A204.1 (cell line): ENCODE data around the gene CELF2.

ENCODE experiments used
- FAIRE-seq: peaks from 2 replicates; lab custom pipeline; 2012; peaks lifted over from hg19 to GRCh38; lab: Jason Lieb, UNC

The CELF2 gene

DNA sequence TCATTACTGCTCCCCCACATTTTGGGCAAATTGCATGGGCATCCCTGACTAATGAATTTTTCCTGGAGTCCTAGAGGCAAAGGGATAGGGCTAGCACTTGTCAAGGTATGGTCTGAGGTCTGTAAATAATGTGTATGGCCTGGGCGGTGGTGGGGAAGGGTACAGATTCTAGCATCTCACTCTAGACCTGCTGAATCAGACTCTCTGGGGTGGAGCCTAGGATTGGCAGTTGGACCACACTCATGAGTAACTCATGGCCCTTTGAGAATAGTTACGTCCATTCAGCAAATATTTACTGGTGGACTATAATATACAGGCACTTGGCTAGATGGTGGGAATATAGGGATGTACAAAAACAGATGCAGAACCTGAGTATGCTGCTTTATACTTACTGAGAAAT is 118.0 kb downstream of the CELF2 start:
- FAIRE-seq, result no peak

- no peak for FAIRE-seq
These were observed 120.8 kb downstream of the CELF2 start for GRCh38 chr10:11138314-11139033.

GRCh38 chr10:11140963-11141362 is 123.3 kb downstream of the CELF2 start:
- FAIRE-seq, result no peak

- FAIRE-seq, result no peak
These were observed 124.0 kb downstream of the CELF2 start for GRCh38 chr10:11141571-11142091.

GRCh38 chr10:11142777-11143176 is 125.1 kb downstream of the CELF2 start:
- FAIRE-seq, result no peak

GRCh38 chr10:11143242-11143641 is 125.6 kb downstream of the CELF2 start:
- FAIRE-seq, result no peak

GRCh38 chr10:11144626-11145494 is 127.2 kb downstream of the CELF2 start:
- FAIRE-seq, result no peak

- FAIRE-seq, result no peak
These were observed 127.8 kb downstream of the CELF2 start for GRCh38 chr10:11145495-11145855.

GRCh38 chr10:11146402-11147171 is 128.9 kb downstream of the CELF2 start:
- FAIRE-seq, result no peak

GRCh38 chr10:11147722-11148121 is 130.1 kb downstream of the CELF2 start:
- FAIRE-seq, result no peak

- no peak for FAIRE-seq
These were observed 130.7 kb downstream of the CELF2 start for GRCh38 chr10:11148142-11149028.

DNA sequence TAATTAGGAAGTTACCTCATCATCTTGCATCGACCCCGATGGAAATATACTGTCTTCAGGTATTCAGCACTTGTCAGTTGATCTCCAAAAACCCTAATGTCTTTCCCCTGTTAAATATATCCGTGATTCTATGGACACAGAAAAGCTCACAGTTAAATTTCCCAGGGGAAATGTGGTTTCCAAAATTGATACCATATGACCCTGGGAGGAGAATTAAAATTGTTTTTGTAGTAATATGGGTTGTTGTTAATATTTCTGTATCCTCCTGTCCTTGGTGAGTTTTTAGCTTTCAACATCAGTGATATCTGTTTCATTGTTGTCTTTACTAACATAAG is 132.1 kb downstream of the CELF2 start:
- FAIRE-seq, result no peak

GRCh38 chr10:11150231-11150731 is 132.6 kb downstream of the CELF2 start:
- FAIRE-seq, result no peak

DNA sequence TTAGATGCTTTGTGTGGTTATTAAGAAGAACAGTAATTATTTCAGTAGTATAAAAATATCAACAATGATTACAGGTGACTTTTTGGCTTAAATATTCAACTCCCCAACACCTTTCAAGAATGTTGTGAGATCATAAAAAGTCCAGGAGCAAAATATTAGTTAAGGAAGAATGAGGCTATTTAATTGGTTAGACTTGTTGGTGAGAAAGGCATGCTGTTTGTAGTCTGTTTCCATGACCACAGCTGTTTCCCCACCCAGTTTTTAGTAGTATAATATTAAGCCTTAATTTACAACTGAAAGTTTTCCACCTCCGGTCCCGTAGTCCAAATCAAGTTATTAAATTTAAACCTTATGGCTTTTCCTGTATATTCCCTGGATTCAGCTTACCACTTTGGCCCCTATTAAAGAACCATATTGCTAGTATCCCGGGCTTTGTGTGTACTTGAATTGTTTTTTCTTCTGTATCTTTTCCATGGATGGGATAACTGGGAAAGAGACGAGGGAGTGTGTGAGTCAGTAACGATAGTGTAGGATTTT is 133.3 kb downstream of the CELF2 start:
- FAIRE-seq, result no peak

DNA sequence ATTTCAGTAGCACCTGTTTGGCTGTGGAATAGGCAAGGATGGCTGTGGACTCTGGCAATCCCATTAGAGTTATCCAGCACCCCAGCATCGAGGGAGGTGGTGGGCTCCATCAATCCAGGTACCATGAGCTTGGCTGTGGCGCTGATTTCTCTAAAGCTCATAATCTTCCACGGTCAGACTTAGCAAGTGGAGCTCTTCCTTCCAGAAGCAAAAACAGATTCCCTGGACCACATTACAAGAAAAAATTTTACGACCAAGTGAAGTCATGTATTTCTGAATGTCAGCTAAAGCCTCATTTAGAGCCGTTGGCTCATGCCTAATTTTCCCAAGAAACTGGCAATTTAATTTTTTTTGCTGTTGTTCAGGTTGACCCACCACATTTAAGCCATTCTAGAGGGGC is 135.1 kb downstream of the CELF2 start:
- FAIRE-seq, result no peak

DNA sequence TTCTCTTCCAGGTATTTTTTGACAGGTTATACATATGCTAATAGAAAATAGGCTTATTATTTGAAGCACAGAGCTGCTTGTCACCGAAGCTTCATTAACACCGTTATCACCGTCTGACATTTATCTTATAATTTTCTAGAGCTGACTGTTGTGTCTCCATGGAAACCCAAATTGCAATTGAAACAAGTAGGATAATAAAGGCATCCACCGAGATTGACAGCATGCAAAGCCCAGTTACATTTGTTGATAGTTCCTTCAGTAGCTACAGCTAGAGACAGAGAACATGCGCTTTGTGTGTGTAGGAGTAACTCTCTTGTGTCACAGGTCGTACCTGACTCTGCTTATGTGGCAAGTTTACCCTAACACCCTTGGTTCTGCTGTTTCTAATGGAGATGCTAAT is 135.6 kb downstream of the CELF2 start:
- FAIRE-seq, result no peak

GRCh38 chr10:11153766-11154165 is 136.1 kb downstream of the CELF2 start:
- FAIRE-seq, result no peak

DNA sequence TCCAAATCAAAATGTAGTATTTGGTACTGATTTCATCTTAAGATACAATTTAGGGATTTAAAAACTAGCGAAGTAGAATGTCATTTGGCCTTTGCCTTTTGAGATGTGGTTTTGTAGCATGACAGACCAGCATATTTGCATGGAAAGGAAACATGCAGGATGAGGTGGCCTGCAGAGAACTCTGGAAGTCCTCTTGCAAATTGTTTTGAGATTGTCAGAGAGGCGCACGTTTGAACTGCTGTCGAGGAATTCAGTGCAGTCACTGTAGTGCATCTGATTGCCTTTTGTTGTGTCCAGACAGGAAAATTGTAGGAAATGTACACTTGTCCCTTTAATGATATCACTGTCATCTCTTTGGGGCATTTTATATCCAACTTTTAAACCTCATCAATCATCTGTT is 136.7 kb downstream of the CELF2 start:
- no peak for FAIRE-seq

DNA sequence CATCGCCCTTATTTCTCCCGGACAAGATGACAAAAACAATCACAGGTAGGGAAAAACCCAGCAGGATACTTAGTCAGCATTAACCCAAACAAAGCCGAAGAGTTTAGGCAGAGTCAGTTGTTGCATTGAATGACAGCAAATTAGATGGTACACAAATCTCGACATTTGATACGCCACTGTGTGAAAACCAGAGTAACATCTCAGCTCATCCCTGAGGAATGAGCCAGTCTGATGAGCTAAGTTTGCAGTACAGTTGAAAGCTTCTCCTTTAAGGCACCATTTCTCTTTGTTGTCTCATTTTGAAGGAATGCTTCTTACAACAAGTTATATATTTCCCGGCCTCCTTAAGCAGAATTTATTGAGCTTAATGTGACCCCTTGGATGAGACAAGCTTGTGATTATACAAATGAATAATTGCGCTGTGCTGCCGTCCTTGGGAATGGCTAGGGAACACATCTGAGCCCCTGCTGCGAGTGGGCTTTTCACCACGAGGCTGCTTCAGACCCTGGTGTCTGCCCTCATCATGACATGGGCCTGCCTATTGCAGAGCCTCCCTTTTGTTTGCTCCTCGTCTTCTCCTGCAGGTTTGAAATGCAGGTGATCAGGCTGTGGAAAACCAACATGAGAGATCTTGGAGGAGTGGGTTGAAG is 137.3 kb downstream of the CELF2 start:
- FAIRE-seq, result no peak

DNA sequence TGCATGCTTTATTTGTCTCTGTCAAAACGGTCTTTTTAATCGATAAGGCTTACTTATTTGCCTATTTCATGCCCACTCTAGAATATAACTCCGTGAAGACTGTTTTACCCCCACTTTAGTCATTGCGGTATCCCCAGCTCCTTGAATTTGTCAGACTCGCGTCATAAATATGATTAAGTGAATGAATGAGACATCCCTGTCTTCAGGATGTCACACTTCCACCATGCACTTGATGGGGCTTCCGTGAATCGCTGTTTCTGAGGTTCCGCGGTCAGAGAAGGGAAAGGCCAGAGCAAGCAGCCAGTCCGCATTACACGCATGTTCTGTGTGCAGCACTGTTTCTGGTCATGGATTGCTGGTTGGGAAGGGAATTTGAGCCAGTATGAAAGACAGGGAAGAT is 138.8 kb downstream of the CELF2 start:
- FAIRE-seq, result no peak
